ENCODE measurements around the gene MMD2.

DNA sequence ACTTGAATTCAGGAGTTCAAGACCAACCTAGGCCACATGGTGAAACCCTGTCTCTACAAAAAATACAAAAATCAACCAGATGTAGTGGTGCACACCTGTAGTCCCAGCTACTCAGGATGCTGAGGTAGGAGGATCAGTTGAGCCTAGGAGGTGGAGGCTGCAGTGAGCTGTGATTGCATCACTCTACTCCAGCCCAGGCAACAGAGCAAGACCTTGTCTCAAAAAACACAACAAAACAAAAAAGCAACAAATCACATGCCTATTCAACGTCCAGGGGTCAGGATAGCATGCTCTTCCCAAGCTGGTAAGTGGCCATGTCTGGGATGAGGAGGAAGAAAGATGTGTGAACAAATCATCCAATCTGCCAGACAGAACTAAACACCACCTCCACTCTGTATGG is 69.3 kb downstream of the MMD2 start:
- TF ChIP-seq CTCF (conservative IDR thresholded peaks at IDR 0.05 in 1 of 2, IDR thresholded peaks at IDR 0.05 in 1 of 2; ENCODE audit: low read depth in 1 of 2, low read length in 2 of 2) = no peak
- TF ChIP-seq EZH2 (IDR thresholded peaks at IDR 0.05; ENCODE audit: low read length, missing control alignments) = no peak

Measured in fibroblast of lung (primary cell).